ENCODE measurements around the gene DACT2. TPM values are rescaled to one million over a fixed set of nuclear protein-coding genes. Genes with fewer than 3 reads are reported as not detected.
"Not testable (repeated sequence)": the region's sequence is repeated elsewhere in the genome, so short reads cannot be mapped to it uniquely, and the experiment has no call there.

DACT2 gene
- total RNA-seq, 1 donor from 2014 or later = 1.4 TPM

DNA sequence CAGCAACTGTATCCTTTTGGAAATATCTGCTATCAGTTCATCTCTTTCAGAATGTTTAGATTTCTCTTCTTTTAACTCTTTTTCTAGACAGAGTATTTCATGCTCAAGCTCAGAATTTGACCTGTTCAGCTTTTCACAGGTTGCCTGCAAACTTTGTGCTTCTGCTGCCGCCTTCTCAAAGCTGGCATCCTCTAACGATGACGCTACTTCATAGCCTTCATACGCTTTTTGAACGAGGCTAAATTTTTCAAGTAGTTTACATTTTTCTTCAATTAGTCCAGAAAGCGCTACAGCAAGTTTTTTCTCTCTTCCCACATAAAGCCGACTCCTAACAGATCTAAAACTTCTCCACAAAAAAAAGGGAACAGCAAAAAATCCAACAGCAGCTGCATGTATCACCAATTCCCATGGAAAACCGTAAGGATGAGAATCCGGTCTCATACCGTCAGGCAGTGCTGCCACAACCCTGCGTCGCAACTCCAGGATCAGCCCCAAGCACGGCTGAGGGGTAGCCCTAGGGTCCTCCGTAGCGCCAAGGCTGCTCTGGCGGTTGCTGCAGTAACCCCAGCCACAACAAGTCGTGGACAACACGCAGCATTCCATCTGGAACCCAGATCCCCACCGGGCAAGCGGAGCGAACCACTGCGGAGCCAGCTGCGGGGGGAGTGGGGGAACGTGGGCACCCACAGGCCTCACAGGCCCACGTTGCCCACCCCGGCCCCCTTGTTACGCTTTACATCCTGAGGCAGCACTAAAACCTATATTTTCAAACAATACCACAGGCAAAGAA, 30.6 kb downstream of the DACT2 start:
- DNase-seq (ENCODE audit: extremely low spot score, unreplicated experiment) = no peak
- Mint-ChIP-seq H3K27me3 (ENCODE audit: unreplicated experiment) (peaks cover 31% of the 10 kb centered on the region), H3K4me1 (ENCODE audit: unreplicated experiment) (peaks cover 6% of the 10 kb centered on the region), H3K4me3 (ENCODE audit: unreplicated experiment) (no peak overlapping the region), H3K27ac (ENCODE audit: unreplicated experiment) (no peak overlapping the region), H3K9me3 (ENCODE audit: unreplicated experiment) (no peaks in the 10 kb centered on the region), H3K36me3 (ENCODE audit: unreplicated experiment) (no peaks in the 10 kb centered on the region)
- TF ChIP-seq, protein P1, sequence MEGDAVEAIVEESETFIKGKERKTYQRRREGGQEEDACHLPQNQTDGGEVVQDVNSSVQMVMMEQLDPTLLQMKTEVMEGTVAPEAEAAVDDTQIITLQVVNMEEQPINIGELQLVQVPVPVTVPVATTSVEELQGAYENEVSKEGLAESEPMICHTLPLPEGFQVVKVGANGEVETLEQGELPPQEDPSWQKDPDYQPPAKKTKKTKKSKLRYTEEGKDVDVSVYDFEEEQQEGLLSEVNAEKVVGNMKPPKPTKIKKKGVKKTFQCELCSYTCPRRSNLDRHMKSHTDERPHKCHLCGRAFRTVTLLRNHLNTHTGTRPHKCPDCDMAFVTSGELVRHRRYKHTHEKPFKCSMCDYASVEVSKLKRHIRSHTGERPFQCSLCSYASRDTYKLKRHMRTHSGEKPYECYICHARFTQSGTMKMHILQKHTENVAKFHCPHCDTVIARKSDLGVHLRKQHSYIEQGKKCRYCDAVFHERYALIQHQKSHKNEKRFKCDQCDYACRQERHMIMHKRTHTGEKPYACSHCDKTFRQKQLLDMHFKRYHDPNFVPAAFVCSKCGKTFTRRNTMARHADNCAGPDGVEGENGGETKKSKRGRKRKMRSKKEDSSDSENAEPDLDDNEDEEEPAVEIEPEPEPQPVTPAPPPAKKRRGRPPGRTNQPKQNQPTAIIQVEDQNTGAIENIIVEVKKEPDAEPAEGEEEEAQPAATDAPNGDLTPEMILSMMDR (IDR thresholded peaks at IDR 0.05) = no peak

DNA sequence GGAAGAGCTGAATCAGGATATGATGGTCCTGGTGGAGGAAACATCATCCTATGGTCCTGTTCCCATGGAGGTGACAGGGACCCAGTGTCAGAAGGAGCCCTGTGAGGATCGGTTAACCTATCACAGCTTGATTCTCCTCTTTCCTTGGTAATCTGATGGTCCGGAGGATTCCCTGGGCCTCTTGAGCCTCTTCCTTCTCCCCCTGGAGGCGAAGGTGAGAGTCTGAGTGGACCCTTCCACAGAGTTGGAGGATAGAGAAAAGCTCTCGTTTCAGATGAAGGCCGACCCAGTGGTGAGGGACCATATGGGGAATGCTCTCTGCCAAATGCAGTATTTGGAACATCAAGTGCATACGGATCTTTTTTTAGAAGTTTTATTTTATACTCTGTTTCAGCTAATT, 32.1 kb downstream of the DACT2 start:
- H3K36me3 Mint-ChIP-seq (ENCODE audit: unreplicated experiment); H3K4me3 Mint-ChIP-seq (ENCODE audit: unreplicated experiment); H3K4me1 Mint-ChIP-seq (ENCODE audit: unreplicated experiment); DNase-seq (ENCODE audit: extremely low spot score, unreplicated experiment); H3K27ac Mint-ChIP-seq (ENCODE audit: unreplicated experiment); H3K9me3 Mint-ChIP-seq (ENCODE audit: unreplicated experiment): not testable (repeated sequence)
- peaks cover 26% of the 10 kb centered on the region for H3K27me3 Mint-ChIP-seq (ENCODE audit: unreplicated experiment)

DNA sequence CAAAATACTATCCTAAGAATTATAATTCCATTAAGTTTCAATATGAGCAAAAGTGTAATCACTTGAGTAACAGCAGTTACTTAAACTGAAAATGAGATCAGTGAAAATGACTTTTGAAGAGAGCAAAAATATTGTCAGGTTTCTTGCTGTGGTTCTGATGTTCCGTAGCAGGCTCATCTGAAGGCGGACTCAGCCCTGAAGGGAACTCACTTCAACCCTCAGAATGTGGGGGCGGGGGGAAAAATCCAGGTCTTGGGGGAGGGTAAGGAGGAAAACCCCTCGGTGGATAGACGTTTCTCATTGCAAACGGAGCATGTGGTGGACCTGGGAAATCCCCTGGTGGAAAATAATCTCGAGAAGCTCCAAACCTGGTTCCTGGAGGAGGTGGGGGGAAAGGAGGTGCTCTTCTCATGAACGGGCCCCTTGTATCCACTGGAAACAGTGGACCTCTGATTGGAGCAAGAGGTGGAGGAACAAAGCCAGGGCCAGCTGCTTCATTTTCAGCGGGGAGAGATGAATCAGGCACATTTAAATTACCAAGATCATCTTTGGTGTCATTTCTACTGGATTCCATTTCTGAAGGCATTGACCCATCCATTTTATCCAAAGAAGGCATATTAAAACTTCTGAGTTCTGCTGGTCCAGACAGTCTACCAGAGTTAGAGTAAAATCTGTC, 32.7 kb downstream of the DACT2 start:
- DNase-seq (ENCODE audit: extremely low spot score, unreplicated experiment); H3K9me3 Mint-ChIP-seq (ENCODE audit: unreplicated experiment); H3K4me3 Mint-ChIP-seq (ENCODE audit: unreplicated experiment); H3K27ac Mint-ChIP-seq (ENCODE audit: unreplicated experiment); H3K4me1 Mint-ChIP-seq (ENCODE audit: unreplicated experiment); H3K36me3 Mint-ChIP-seq (ENCODE audit: unreplicated experiment): not testable (repeated sequence)
- peaks cover 29% of the 10 kb centered on the region for H3K27me3 Mint-ChIP-seq (ENCODE audit: unreplicated experiment)

DNA sequence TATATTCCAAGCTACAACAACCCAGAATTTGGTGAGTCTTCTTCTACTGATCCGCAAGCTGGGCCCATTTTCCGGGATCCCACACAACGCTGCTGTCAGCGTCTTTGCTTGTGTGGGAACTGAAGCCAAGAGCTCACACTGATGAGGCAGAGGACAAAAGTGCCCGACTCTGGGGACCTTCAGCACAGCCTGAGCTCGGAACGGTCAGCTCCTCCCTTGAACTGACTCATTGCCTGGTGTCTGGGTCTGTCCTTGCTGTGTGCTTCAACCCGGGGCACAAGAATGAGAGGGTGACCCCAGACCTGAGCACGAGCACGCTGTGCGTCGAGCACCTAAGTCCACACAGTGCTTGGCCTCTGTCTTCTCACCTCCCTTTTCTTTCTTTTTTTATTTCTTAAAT, 33.5 kb downstream of the DACT2 start:
- Mint-ChIP-seq H3K27me3 (ENCODE audit: unreplicated experiment) (peaks cover 33% of the 10 kb centered on the region), H3K9me3 (ENCODE audit: unreplicated experiment) (no peaks in the 10 kb centered on the region), H3K4me1 (ENCODE audit: unreplicated experiment) (peaks cover 5% of the 10 kb centered on the region), H3K4me3 (ENCODE audit: unreplicated experiment) (no peak overlapping the region), H3K36me3 (ENCODE audit: unreplicated experiment) (no peaks in the 10 kb centered on the region), H3K27ac (ENCODE audit: unreplicated experiment) (no peak overlapping the region)
- TF ChIP-seq, protein P1 (IDR thresholded peaks at IDR 0.05) = no peak
- DNase-seq (ENCODE audit: extremely low spot score, unreplicated experiment) = no peak

DNA sequence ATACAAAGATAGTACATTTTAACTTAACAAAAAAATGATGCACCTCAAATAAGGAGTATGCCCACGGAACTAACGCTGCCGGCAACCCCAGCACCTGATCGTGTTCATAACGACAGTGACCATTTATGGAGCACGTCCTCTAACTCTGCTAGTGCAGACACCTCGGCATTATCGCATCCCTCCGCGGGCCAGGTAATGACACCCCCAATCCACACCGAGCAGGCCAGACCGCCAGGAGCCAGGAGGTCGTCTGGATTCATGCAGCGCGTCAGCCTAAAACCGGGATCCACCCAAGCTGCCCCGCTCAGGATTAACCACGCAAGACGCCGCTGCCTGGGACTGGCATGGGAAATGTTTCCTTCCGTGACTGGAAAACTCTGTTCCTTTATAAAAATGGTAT, 34.1 kb downstream of the DACT2 start:
- Mint-ChIP-seq H3K27ac (ENCODE audit: unreplicated experiment) (no peak overlapping the region), H3K9me3 (ENCODE audit: unreplicated experiment) (no peaks in the 10 kb centered on the region), H3K27me3 (ENCODE audit: unreplicated experiment) (peaks cover 38% of the 10 kb centered on the region), H3K36me3 (ENCODE audit: unreplicated experiment) (no peaks in the 10 kb centered on the region), H3K4me3 (ENCODE audit: unreplicated experiment) (no peak overlapping the region), H3K4me1 (ENCODE audit: unreplicated experiment) (peaks cover 7% of the 10 kb centered on the region)
- no peak for DNase-seq (ENCODE audit: extremely low spot score, unreplicated experiment)
- TF ChIP-seq, protein P1 (IDR thresholded peaks at IDR 0.05) = no peak

DNA sequence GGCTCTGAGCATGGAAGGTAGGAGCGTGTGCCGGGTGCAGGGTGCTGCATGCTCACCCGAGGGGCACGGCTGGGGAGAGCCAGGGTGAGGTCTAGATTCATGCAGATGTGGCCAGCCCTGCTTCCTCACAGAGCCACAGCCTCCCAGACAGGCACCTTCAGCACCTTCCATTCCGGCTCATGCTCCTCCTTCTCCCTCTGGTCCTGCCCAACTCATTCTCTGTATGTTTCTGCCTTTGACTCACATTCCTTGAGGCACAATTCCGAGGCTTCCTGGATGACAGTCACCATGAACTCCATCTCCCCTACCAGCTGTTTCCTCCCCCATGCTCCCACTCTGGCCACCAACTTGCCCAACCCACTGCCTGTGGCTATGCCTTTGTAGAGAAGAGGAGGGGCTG, 35.4 kb downstream of the DACT2 start:
- H3K4me3 Mint-ChIP-seq (ENCODE audit: unreplicated experiment) = no peak overlapping the region
- H3K27ac Mint-ChIP-seq (ENCODE audit: unreplicated experiment) = no peak overlapping the region
- TF ChIP-seq, protein P1 (IDR thresholded peaks at IDR 0.05) = no peak
- no peaks in the 10 kb centered on the region for H3K9me3 Mint-ChIP-seq (ENCODE audit: unreplicated experiment)
- peaks cover 45% of the 10 kb centered on the region for H3K27me3 Mint-ChIP-seq (ENCODE audit: unreplicated experiment)
- H3K4me1 Mint-ChIP-seq (ENCODE audit: unreplicated experiment) = peaks cover 7% of the 10 kb centered on the region
- no peak for DNase-seq (ENCODE audit: extremely low spot score, unreplicated experiment)
- H3K36me3 Mint-ChIP-seq (ENCODE audit: unreplicated experiment) = no peaks in the 10 kb centered on the region

Measured in osteocyte (in vitro differentiated cells).